ENCODE data around the gene ZBTB40. TPM values are rescaled to one million over a fixed set of nuclear protein-coding genes. Genes with fewer than 3 reads are reported as not detected.

The ZBTB40 gene
- total RNA-seq, 4 donors from 2014 or later = 12.2 to 19.6 (median 15.4) TPM

- TF ChIP-seq, protein P1, sequence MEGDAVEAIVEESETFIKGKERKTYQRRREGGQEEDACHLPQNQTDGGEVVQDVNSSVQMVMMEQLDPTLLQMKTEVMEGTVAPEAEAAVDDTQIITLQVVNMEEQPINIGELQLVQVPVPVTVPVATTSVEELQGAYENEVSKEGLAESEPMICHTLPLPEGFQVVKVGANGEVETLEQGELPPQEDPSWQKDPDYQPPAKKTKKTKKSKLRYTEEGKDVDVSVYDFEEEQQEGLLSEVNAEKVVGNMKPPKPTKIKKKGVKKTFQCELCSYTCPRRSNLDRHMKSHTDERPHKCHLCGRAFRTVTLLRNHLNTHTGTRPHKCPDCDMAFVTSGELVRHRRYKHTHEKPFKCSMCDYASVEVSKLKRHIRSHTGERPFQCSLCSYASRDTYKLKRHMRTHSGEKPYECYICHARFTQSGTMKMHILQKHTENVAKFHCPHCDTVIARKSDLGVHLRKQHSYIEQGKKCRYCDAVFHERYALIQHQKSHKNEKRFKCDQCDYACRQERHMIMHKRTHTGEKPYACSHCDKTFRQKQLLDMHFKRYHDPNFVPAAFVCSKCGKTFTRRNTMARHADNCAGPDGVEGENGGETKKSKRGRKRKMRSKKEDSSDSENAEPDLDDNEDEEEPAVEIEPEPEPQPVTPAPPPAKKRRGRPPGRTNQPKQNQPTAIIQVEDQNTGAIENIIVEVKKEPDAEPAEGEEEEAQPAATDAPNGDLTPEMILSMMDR (IDR thresholded peaks at IDR 0.05; ENCODE audit: low read depth) = no peak
Measured at GRCh38 chr1:22502202-22502601, 50.6 kb downstream of the ZBTB40 start.

GRCh38 chr1:22503721-22504410 lies 52.2 kb downstream of the ZBTB40 start:
- TF ChIP-seq, protein P1 (IDR thresholded peaks at IDR 0.05; ENCODE audit: low read depth) = no peak

GRCh38 chr1:22506130-22506692 lies 54.6 kb downstream of the ZBTB40 start:
- TF ChIP-seq, protein P1 (IDR thresholded peaks at IDR 0.05; ENCODE audit: low read depth) = no peak

- TF ChIP-seq, protein P1 (IDR thresholded peaks at IDR 0.05; ENCODE audit: low read depth) = no peak
Measured at GRCh38 chr1:22507587-22507986, 55.9 kb downstream of the ZBTB40 start.

- TF ChIP-seq, protein P1 (IDR thresholded peaks at IDR 0.05; ENCODE audit: low read depth) = no peak
Measured at GRCh38 chr1:22508329-22508728, 56.7 kb downstream of the ZBTB40 start.

GRCh38 chr1:22508991-22509390 lies 57.3 kb downstream of the ZBTB40 start:
- TF ChIP-seq, protein P1 (IDR thresholded peaks at IDR 0.05; ENCODE audit: low read depth) = no peak

GRCh38 chr1:22509815-22510214 lies 58.2 kb downstream of the ZBTB40 start:
- TF ChIP-seq, protein P1 (IDR thresholded peaks at IDR 0.05; ENCODE audit: low read depth) = no peak

All from subcutaneous adipose tissue (tissue), 4 donors.